HG02571 (cell line): ENCODE data around the gene TTC24.
"Not testable (repeated sequence)": the region's sequence is repeated elsewhere in the genome, so short reads cannot be mapped to it uniquely, and the experiment has no call there.

ENCODE experiments used
- ATAC-seq: cut with Tn5 transposase; IDR thresholded peaks from one replicate; pipeline ENCODE4 v1.9.1; 2021; ENCODE audit warnings: mild to moderate bottlenecking, moderate library complexity; ENCODE audit not compliant: unreplicated experiment

The TTC24 gene

GRCh38 chr1:156602557-156602993 lies 23.1 kb downstream of the TTC24 start:
- ATAC-seq, result no peak

GRCh38 chr1:156607344-156607743 lies 27.8 kb downstream of the TTC24 start:
- not testable (repeated sequence) for ATAC-seq

- ATAC-seq, result no peak
Measured at GRCh38 chr1:156608036-156608674, 28.6 kb downstream of the TTC24 start.

- ATAC-seq, result no peak
Measured at GRCh38 chr1:156608981-156609380, 29.5 kb downstream of the TTC24 start.

- ATAC-seq, result not testable (repeated sequence)
Measured at GRCh38 chr1:156610072-156610471, 30.5 kb downstream of the TTC24 start.

- ATAC-seq, result no peak
Measured at GRCh38 chr1:156612666-156613065, 33.1 kb downstream of the TTC24 start.

- no peak for ATAC-seq
Measured at GRCh38 chr1:156615946-156616345, 36.4 kb downstream of the TTC24 start.

GRCh38 chr1:156616463-156616862 lies 36.9 kb downstream of the TTC24 start:
- ATAC-seq, result no peak

- ATAC-seq, result no peak
Measured at GRCh38 chr1:156618853-156619581, 39.5 kb downstream of the TTC24 start, which contains the start of gene HAPLN2. Gene HAPLN2 (plus strand): TSS chr1:156619415. CDS start chr1:156623491, 4,076 bp downstream.

GRCh38 chr1:156619582-156619955 lies 40.0 kb downstream of the TTC24 start:
- ATAC-seq, result no peak

GRCh38 chr1:156622581-156623297 lies 43.2 kb downstream of the TTC24 start:
- no peak for ATAC-seq

- no peak for ATAC-seq
Measured at GRCh38 chr1:156623946-156624813, 44.7 kb downstream of the TTC24 start.

GRCh38 chr1:156624814-156625435 lies 45.4 kb downstream of the TTC24 start:
- ATAC-seq, result no peak

GRCh38 chr1:156625436-156626078 lies 46.0 kb downstream of the TTC24 start:
- no peak for ATAC-seq

GRCh38 chr1:156626079-156626438 lies 46.5 kb downstream of the TTC24 start:
- ATAC-seq, result no peak

- ATAC-seq, result no peak
Measured at GRCh38 chr1:156627313-156627880, 47.9 kb downstream of the TTC24 start.

GRCh38 chr1:156629823-156630449 lies 50.4 kb downstream of the TTC24 start:
- no peak for ATAC-seq

- ATAC-seq, result not testable (repeated sequence)
Measured at GRCh38 chr1:156631152-156631551, 51.6 kb downstream of the TTC24 start.

GRCh38 chr1:156632355-156632754 lies 52.8 kb downstream of the TTC24 start:
- ATAC-seq, result no peak
